ENCODE data around the gene NOX1. TPM values are rescaled to one million over a fixed set of nuclear protein-coding genes. Genes with fewer than 3 reads are reported as not detected.

Gene NOX1
- polyA plus RNA-seq, 1 of the 3 experiments (the other 2 are of a cell fraction), result not detected

- Histone ChIP-seq H3K27me3 (ENCODE audit: insufficient read depth) (no peaks in the 10 kb centered on the region), H3F3A (replicated peaks; ENCODE audit: insufficient read depth) (no peaks in the 10 kb centered on the region), H3K79me2 (ENCODE audit: insufficient read depth) (no peaks in the 10 kb centered on the region), H4K20me1 (ENCODE audit: insufficient read depth) (no peaks in the 10 kb centered on the region), H3K4me1 (ENCODE audit: control insufficient read depth in 1 of 2, insufficient read depth in 2 of 2, low read depth in 1 of 2, low read length in 1 of 2) (no peaks in the 10 kb centered on the region), H3K27ac (ENCODE audit: low read depth in 2 of 2, low read length in 1 of 2) (no peak overlapping the region), H2AFZ (ENCODE audit: low read depth) (no peak overlapping the region), H3K9me3 (no peaks in the 10 kb centered on the region), H3K4me3 (ENCODE audit: low read depth in 2 of 2, low read length in 1 of 2) (no peak overlapping the region), H3K9ac (no peak overlapping the region), H3K36me3 (replicated peaks in 1 of 2; ENCODE audit: control insufficient read depth in 1 of 2, insufficient read depth in 2 of 2, low read length in 1 of 2) (no peaks in the 10 kb centered on the region), H3K4me2 (no peak overlapping the region), H3K9me2 (no peaks in the 10 kb centered on the region)
- ChIA-PET POLR2A (no interaction called here), CTCF (no interaction called here)
- no peak for DNase-seq
- WGBS (ENCODE audit: low lambda C conversion rate), result 40% methylated on average over 3 of the region's 3 CpGs
- TF ChIP-seq POLR2AphosphoS5 (IDR thresholded peaks at IDR 0.05; ENCODE audit: low read depth, low read length) (no peak), FOSL2 (IDR thresholded peaks at IDR 0.05; ENCODE audit: borderline replicate concordance, low read depth) (no peak)
Measured at GRCh38 chrX:100913111-100913510, 39.0 kb upstream of the NOX1 start.

- Histone ChIP-seq H3K9me3 (no peaks in the 10 kb centered on the region), H4K20me1 (ENCODE audit: insufficient read depth) (no peaks in the 10 kb centered on the region), H3K9me2 (no peaks in the 10 kb centered on the region), H3K9ac (no peak overlapping the region), H3K36me3 (replicated peaks in 1 of 2; ENCODE audit: control insufficient read depth in 1 of 2, insufficient read depth in 2 of 2, low read length in 1 of 2) (no peaks in the 10 kb centered on the region), H2AFZ (ENCODE audit: low read depth) (no peak overlapping the region), H3F3A (replicated peaks; ENCODE audit: insufficient read depth) (no peaks in the 10 kb centered on the region), H3K4me1 (ENCODE audit: control insufficient read depth in 1 of 2, insufficient read depth in 2 of 2, low read depth in 1 of 2, low read length in 1 of 2) (no peaks in the 10 kb centered on the region), H3K4me2 (no peak overlapping the region), H3K79me2 (ENCODE audit: insufficient read depth) (no peaks in the 10 kb centered on the region), H3K27me3 (ENCODE audit: insufficient read depth) (no peaks in the 10 kb centered on the region), H3K4me3 (ENCODE audit: low read depth in 2 of 2, low read length in 1 of 2) (no peak overlapping the region), H3K27ac (ENCODE audit: low read depth in 2 of 2, low read length in 1 of 2) (no peak overlapping the region)
- no peak for TF ChIP-seq RXRA (IDR thresholded peaks at IDR 0.05; ENCODE audit: borderline replicate concordance, low read depth)
- no peak for DNase-seq
- ChIA-PET CTCF (interaction anchor here (1.0 kb wide), 1 partner anchor 143 kb away, joined by 3 read pairs; no protein-coding TSS in a partner anchor), POLR2A (no interaction called here)
- WGBS (ENCODE audit: low lambda C conversion rate), result 25% methylated on average over 1 of the region's 1 CpG
Measured at GRCh38 chrX:100911731-100912130, 37.6 kb upstream of the NOX1 start.

GRCh38 chrX:100905620-100906019, 31.5 kb upstream of the NOX1 start:
- Histone ChIP-seq H3K79me2 (ENCODE audit: insufficient read depth) (no peaks in the 10 kb centered on the region), H3F3A (replicated peaks; ENCODE audit: insufficient read depth) (no peaks in the 10 kb centered on the region), H3K4me2 (no peak overlapping the region), H4K20me1 (ENCODE audit: insufficient read depth) (no peaks in the 10 kb centered on the region), H2AFZ (ENCODE audit: low read depth) (no peak overlapping the region), H3K4me1 (ENCODE audit: control insufficient read depth in 1 of 2, insufficient read depth in 2 of 2, low read depth in 1 of 2, low read length in 1 of 2) (no peaks in the 10 kb centered on the region), H3K27me3 (ENCODE audit: insufficient read depth) (no peaks in the 10 kb centered on the region), H3K9me2 (no peaks in the 10 kb centered on the region), H3K27ac (ENCODE audit: low read depth in 2 of 2, low read length in 1 of 2) (no peak overlapping the region), H3K9ac (no peak overlapping the region), H3K4me3 (ENCODE audit: low read depth in 2 of 2, low read length in 1 of 2) (no peak overlapping the region), H3K36me3 (replicated peaks in 1 of 2; ENCODE audit: control insufficient read depth in 1 of 2, insufficient read depth in 2 of 2, low read length in 1 of 2) (no peaks in the 10 kb centered on the region), H3K9me3 (no peaks in the 10 kb centered on the region)
- TF ChIP-seq RCOR1 (IDR thresholded peaks at IDR 0.05; ENCODE audit: low read length) (no peak), YY1 (IDR thresholded peaks at IDR 0.05; ENCODE audit: low read depth) (no peak), TEAD4 (IDR thresholded peaks at IDR 0.05; ENCODE audit: borderline replicate concordance, insufficient read depth) (no peak), FOXM1 (IDR thresholded peaks at IDR 0.05; ENCODE audit: low read depth) (no peak), EP300 (IDR thresholded peaks at IDR 0.05; ENCODE audit: borderline replicate concordance in 1 of 2, low read depth in 1 of 2, low read length in 1 of 2) (no peak), TAF1 (IDR thresholded peaks at IDR 0.05; ENCODE audit: borderline replicate concordance, low read depth, low read length) (no peak), ELF1 (IDR thresholded peaks at IDR 0.05) (no peak), MXI1 (IDR thresholded peaks at IDR 0.05; ENCODE audit: low read depth, low read length) (no peak), TCF12 (IDR thresholded peaks at IDR 0.05) (no peak), PBX3 (IDR thresholded peaks at IDR 0.05) (no peak), NFIC (IDR thresholded peaks at IDR 0.05; ENCODE audit: borderline replicate concordance) (no peak), SIN3A (IDR thresholded peaks at IDR 0.05; ENCODE audit: borderline replicate concordance, low read depth, low read length) (no peak)
- CTCF ChIA-PET, result interaction anchor here (1.1 kb wide), 1 partner anchor 10 kb away, joined by 3 read pairs; no protein-coding TSS in a partner anchor
- POLR2A ChIA-PET, result no interaction called here
- no peak for DNase-seq
